ENCODE measurements around the gene KCNH2. TPM values are rescaled to one million over a fixed set of nuclear protein-coding genes. Genes with fewer than 3 reads are reported as not detected.

The KCNH2 gene
- total RNA-seq, 4 donors from 2014 or later: 0.70 TPM; not detected in 3

- no peak overlapping the region for H3K4me3 ChIP-seq
- no peak for DNase-seq (ENCODE audit: low spot score in 2 of 2)
- peaks cover 23% of the 10 kb centered on the region for H3K27me3 ChIP-seq
- no peaks in the 10 kb centered on the region for H3K9me3 ChIP-seq
- no peaks in the 10 kb centered on the region for H3K36me3 ChIP-seq
- WGBS: 77% methylated on average over 2 of the region's 2 CpGs
- TF ChIP-seq POLR2AphosphoS5 (IDR thresholded peaks at IDR 0.05): no peak
- TF ChIP-seq POLR2A (IDR thresholded peaks at IDR 0.05): no peak
- TF ChIP-seq CTCF (IDR thresholded peaks at IDR 0.05): no peak
- TF ChIP-seq EP300 (IDR thresholded peaks at IDR 0.05): no peak
- H3K4me1 ChIP-seq: peaks cover 3% of the 10 kb centered on the region
- H3K27ac ChIP-seq: no peak overlapping the region
These were observed 69.9 kb downstream of the KCNH2 start for GRCh38 chr7:150908173-150908572.

DNA sequence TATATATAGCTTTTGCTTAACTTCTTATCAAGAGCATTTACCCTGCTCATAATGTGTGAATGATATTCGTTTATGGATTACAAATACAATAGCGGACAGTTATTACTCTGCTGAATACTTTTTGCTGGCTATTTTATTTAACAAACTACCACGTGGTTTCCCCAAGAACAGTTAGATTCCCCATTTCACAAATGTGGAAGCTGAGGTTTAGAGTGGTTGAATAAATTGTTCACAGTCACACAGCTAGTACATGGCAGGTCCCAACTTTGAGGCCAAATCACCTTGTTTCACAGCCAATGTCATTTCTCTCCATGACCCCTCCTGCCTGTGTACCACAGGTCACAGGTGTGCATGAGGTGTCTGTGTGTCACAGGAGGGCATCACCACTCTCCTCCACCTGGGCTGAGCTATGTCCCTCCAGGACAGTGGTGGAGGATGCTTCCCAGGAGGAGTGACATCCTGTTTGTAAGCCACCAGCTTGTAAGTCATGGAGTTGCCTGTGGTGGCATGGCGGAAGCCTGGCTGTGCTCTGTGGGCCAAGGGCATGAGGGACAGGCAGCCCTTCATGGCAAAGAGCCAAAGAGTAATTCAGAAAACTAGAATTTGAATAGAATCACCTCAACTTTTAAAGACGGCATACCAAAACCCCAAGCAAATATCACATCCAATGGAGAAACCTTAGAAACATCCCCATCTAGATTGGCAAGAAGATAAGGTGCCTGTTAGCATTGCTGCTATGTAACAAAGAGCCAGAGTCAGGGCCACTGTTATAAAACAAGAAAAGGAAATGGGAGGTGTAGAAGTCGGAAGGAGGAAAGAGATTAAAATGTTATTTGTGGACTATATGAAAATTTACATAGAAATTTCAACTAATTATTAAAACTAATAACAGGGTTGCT lies 73.9 kb downstream of the KCNH2 start:
- DNase-seq (ENCODE audit: low spot score in 2 of 2): no peak
- Histone ChIP-seq H3K4me3 (no peak overlapping the region), H3K36me3 (no peaks in the 10 kb centered on the region), H3K27ac (no peak overlapping the region), H3K9me3 (no peaks in the 10 kb centered on the region), H3K4me1 (peaks cover 3% of the 10 kb centered on the region), H3K27me3 (peaks cover 16% of the 10 kb centered on the region)
- TF ChIP-seq EP300 (IDR thresholded peaks at IDR 0.05) (no peak), CTCF (IDR thresholded peaks at IDR 0.05) (no peak)
- 68% methylated on average over 6 of the region's 6 CpGs for WGBS

GRCh38 chr7:150903606-150904005 lies 74.5 kb downstream of the KCNH2 start:
- WGBS: 38% methylated on average over 12 of the region's 12 CpGs
- Histone ChIP-seq H3K4me3 (no peak overlapping the region), H3K27ac (no peak overlapping the region), H3K27me3 (peaks cover 18% of the 10 kb centered on the region), H3K4me1 (peaks cover 4% of the 10 kb centered on the region), H3K9me3 (no peaks in the 10 kb centered on the region), H3K36me3 (no peaks in the 10 kb centered on the region)
- DNase-seq (ENCODE audit: low spot score in 2 of 2): no peak
- TF ChIP-seq POLR2AphosphoS5 (IDR thresholded peaks at IDR 0.05): no peak
- no peak for TF ChIP-seq CTCF (IDR thresholded peaks at IDR 0.05)
- no peak for TF ChIP-seq POLR2A (IDR thresholded peaks at IDR 0.05)
- no peak for TF ChIP-seq EP300 (IDR thresholded peaks at IDR 0.05)

GRCh38 chr7:150902078-150903033 lies 75.8 kb downstream of the KCNH2 start:
- 63% methylated on average over 14 of the region's 14 CpGs for WGBS
- peaks cover 24% of the 10 kb centered on the region for H3K27me3 ChIP-seq

More at GRCh38 chr7:150902078-150903033, 75.8 kb downstream of the KCNH2 start:
- Histone ChIP-seq H3K36me3 (no peaks in the 10 kb centered on the region), H3K4me1 (peaks cover 11% of the 10 kb centered on the region), H3K4me3 (no peak overlapping the region), H3K9me3 (no peaks in the 10 kb centered on the region), H3K27ac (no peak overlapping the region)
- TF ChIP-seq CTCF (IDR thresholded peaks at IDR 0.05): no peak
- TF ChIP-seq EP300 (IDR thresholded peaks at IDR 0.05): no peak
- TF ChIP-seq POLR2AphosphoS5 (IDR thresholded peaks at IDR 0.05): no peak
- TF ChIP-seq POLR2A (IDR thresholded peaks at IDR 0.05): no peak
- DNase-seq (ENCODE audit: low spot score in 2 of 2): no peak

Measured in suprapubic skin (tissue), 4 donors.